SK-N-SH (cell line): ENCODE measurements around the gene GPC5. TPM values are rescaled to one million over a fixed set of nuclear protein-coding genes. Genes with fewer than 3 reads are reported as not detected.

Experiments used
- CTCF ChIA-PET: fragments of 300-600, 350-600 bp; formaldehyde crosslinking; extraction: SDS; loops from one replicate; lab custom pipeline; 2021; lab: Yijun Ruan, JAX
- POLR2A ChIA-PET: fragments of 350-600 bp; sonication (Branson Sonifier 250); formaldehyde crosslinking; extraction: SDS; loops from one replicate; lab custom pipeline; 2020; ENCODE audit warnings: antibody characterized with exemption, inconsistent platforms; lab: Yijun Ruan, JAX
- DNase-seq: peaks from one replicate; pipeline ENCODE4 v3.0.0; 2012
- H2AFZ ChIP-seq: fragments of 200-600 bp; sonication (generic); 2 replicates; pipeline ENCODE4 v1.8.1; 2016; ENCODE audit warnings: antibody characterized with exemption, mild to moderate bottlenecking, low read depth
- H3F3A ChIP-seq: fragments of 200-600 bp; sonication (generic); replicated peaks from 2 replicates; pipeline ENCODE3; 2016; ENCODE audit warnings: antibody characterized with exemption, mild to moderate bottlenecking; ENCODE audit not compliant: insufficient read depth
- H3K27ac ChIP-seq, 2 experiments: fragments of 200-500 bp in 1 of 2; fragments of 200-600 bp in 1 of 2; sonication (Bioruptor generic) in 1 of 2; sonication (generic), shearing (Covaris generic) in 1 of 2; 2 replicates each; pipeline versions ENCODE4 v1.5.1 to v1.6.1; 2014 to 2016; ENCODE audit warnings: low read depth in 2 of 2, inconsistent platforms in 1 of 2, low read length in 1 of 2, mild to moderate bottlenecking in 1 of 2, mixed read lengths in 1 of 2
- H3K27me3 ChIP-seq: fragments of 200-600 bp; sonication (generic), shearing (Covaris generic); 2 replicates; pipeline ENCODE4 v1.6.1; 2016; ENCODE audit warnings: mixed run types; ENCODE audit not compliant: insufficient read depth
- H3K36me3 ChIP-seq, 2 experiments: fragments of 200-500 bp in 1 of 2; fragments of 200-600 bp in 1 of 2; sonication (Bioruptor generic) in 1 of 2; sonication (generic) in 1 of 2; replicated peaks in 1 of 2; 2 replicates each; pipeline versions ENCODE3 to v1.5.1; 2014 to 2016; ENCODE audit warnings: low read length in 1 of 2, mild to moderate bottlenecking in 1 of 2; ENCODE audit not compliant: insufficient read depth in 2 of 2, control insufficient read depth in 1 of 2
- H3K4me1 ChIP-seq, 2 experiments: fragments of 200-500 bp in 1 of 2; fragments of 200-600 bp in 1 of 2; sonication (Bioruptor generic) in 1 of 2; sonication (generic), shearing (Covaris generic) in 1 of 2; 2 replicates each; pipeline versions ENCODE4 v1.5.1 to v1.6.1; 2014 to 2016; ENCODE audit warnings: low read depth in 1 of 2, low read length in 1 of 2, mixed run types in 1 of 2; ENCODE audit not compliant: insufficient read depth in 2 of 2, control insufficient read depth in 1 of 2
- H3K4me2 ChIP-seq: fragments of 200-600 bp; sonication (generic), shearing (Covaris generic); 2 replicates; pipeline ENCODE4 v1.6.1; 2017; ENCODE audit warnings: mixed run types
- H3K4me3 ChIP-seq, 2 experiments: fragments of 200-500 bp in 1 of 2; fragments of 200-600 bp in 1 of 2; sonication (Bioruptor generic) in 1 of 2; sonication (generic), shearing (Covaris generic) in 1 of 2; 2 replicates each; pipeline versions ENCODE4 v1.5.1 to v1.8.1; 2014 to 2016; ENCODE audit warnings: low read depth in 2 of 2, inconsistent platforms in 1 of 2, low read length in 1 of 2, mild to moderate bottlenecking in 1 of 2, mixed read lengths in 1 of 2, moderate library complexity in 1 of 2
- H3K79me2 ChIP-seq: fragments of 200-600 bp; sonication (generic); 2 replicates; pipeline ENCODE4 v1.8.1; 2017; ENCODE audit warnings: mild to moderate bottlenecking; ENCODE audit not compliant: insufficient read depth
- H3K9ac ChIP-seq: fragments of 200-600 bp; sonication (generic); 2 replicates; pipeline ENCODE4 v1.6.1; 2017; ENCODE audit warnings: mixed run types
- H3K9me2 ChIP-seq: fragments of 200-600 bp; sonication (generic); 2 replicates; pipeline ENCODE4 v1.6.1; 2017; ENCODE audit warnings: mixed run types
- H3K9me3 ChIP-seq: fragments of 200-600 bp; sonication (generic); 2 replicates; pipeline ENCODE4 v1.6.1; 2017; ENCODE audit warnings: mixed run types, mild to moderate bottlenecking, moderate library complexity
- H4K20me1 ChIP-seq: fragments of 200-600 bp; sonication (generic); 2 replicates; pipeline ENCODE4 v1.6.1; 2017; ENCODE audit warnings: mild to moderate bottlenecking, mixed run types; ENCODE audit not compliant: insufficient read depth
- ELF1 ChIP-seq: IDR thresholded peaks from 2 replicates; pipeline ENCODE4 v1.4.0; 2012
- EP300 ChIP-seq, 2 experiments: IDR thresholded peaks; 2 replicates each; pipeline versions ENCODE4 v1.4.0 to v1.6.1; 2012; ENCODE audit warnings: borderline replicate concordance in 1 of 2, low read depth in 1 of 2, low read length in 1 of 2
- EZH2phosphoT487 ChIP-seq: fragments of 200-600 bp; sonication (generic); IDR thresholded peaks from 2 replicates; pipeline ENCODE4 v1.6.1; 2017; ENCODE audit warnings: low read depth, mixed run types, mild to moderate bottlenecking, antibody characterized with exemption, moderate library complexity, borderline replicate concordance
- FOXJ3 ChIP-seq: sonication (generic); formaldehyde crosslinking; IDR thresholded peaks from 2 replicates; pipeline ENCODE4 v1.5.1; 2020; ENCODE audit warnings: mild to moderate bottlenecking, missing genetic modification reagents
- FOXM1 ChIP-seq: IDR thresholded peaks from 2 replicates; pipeline ENCODE4 v1.4.0; 2012; ENCODE audit warnings: low read depth, mild to moderate bottlenecking
- NFIC ChIP-seq: IDR thresholded peaks from 2 replicates; pipeline ENCODE4 v1.4.0; 2012; ENCODE audit warnings: borderline replicate concordance
- RAD21 ChIP-seq: IDR thresholded peaks from 2 replicates; pipeline ENCODE4 v1.6.1; 2012; ENCODE audit warnings: mild to moderate bottlenecking, low read length
- RCOR1 ChIP-seq: fragments of 150-350 bp; IDR thresholded peaks from 2 replicates; pipeline ENCODE4 v1.6.1; 2017; ENCODE audit warnings: antibody characterized with exemption, low read length
- RFX5 ChIP-seq: IDR thresholded peaks from 2 replicates; pipeline ENCODE4 v1.6.1; 2012; ENCODE audit warnings: mild to moderate bottlenecking, improper control_type of control experiment, low read length
- SIN3A ChIP-seq: IDR thresholded peaks from 2 replicates; pipeline ENCODE4 v1.6.1; 2012; ENCODE audit warnings: low read depth, mild to moderate bottlenecking, low read length, moderate library complexity, borderline replicate concordance
- SMC3 ChIP-seq: IDR thresholded peaks from 2 replicates; pipeline ENCODE4 v1.6.1; 2012; ENCODE audit warnings: low read depth, low read length, improper control_type of control experiment
- TEAD4 ChIP-seq: IDR thresholded peaks from 2 replicates; pipeline ENCODE4 v1.4.0; 2012; ENCODE audit warnings: mild to moderate bottlenecking, borderline replicate concordance; ENCODE audit not compliant: insufficient read depth
- YY1 ChIP-seq: IDR thresholded peaks from 2 replicates; pipeline ENCODE4 v1.4.0; 2012; ENCODE audit warnings: low read depth, mild to moderate bottlenecking
- WGBS: methylation state at CpG from one replicate; pipeline ENCODE4 v1.1.6; 2017; ENCODE audit warnings: low lambda C conversion rate; 5-methylcytosine and 5-hydroxymethylcytosine counted together
- polyA plus RNA-seq, 3 experiments: library from polyadenylated mRNA; depleted of rRNA; stranded (reverse); fragments of >200 nt; gene quantifications; 2 replicates each; pipeline ENCODE4 v1.2.3, GENCODE V29; 2012
- TF ChIP-seq, protein P1 (sequence below): fragments of 150-350 bp; IDR thresholded peaks from 2 replicates; pipeline ENCODE4 v1.6.1; 2017; ENCODE audit warnings: antibody characterized with exemption, low read length, low read depth, borderline replicate concordance
- TF ChIP-seq, protein P2 (sequence below): IDR thresholded peaks from 2 replicates; pipeline ENCODE4 v1.4.0; 2012; ENCODE audit warnings: low read depth, borderline replicate concordance
- TF ChIP-seq, protein P3 (sequence below): fragments of 200-600 bp; sonication (generic); IDR thresholded peaks from 2 replicates; pipeline ENCODE4 v1.6.1; 2017; ENCODE audit warnings: antibody characterized with exemption, mild to moderate bottlenecking, moderate library complexity

Gene GPC5
- polyA plus RNA-seq, 1 of the 3 experiments (the other 2 are of a cell fraction) = 0.03 TPM

DNA sequence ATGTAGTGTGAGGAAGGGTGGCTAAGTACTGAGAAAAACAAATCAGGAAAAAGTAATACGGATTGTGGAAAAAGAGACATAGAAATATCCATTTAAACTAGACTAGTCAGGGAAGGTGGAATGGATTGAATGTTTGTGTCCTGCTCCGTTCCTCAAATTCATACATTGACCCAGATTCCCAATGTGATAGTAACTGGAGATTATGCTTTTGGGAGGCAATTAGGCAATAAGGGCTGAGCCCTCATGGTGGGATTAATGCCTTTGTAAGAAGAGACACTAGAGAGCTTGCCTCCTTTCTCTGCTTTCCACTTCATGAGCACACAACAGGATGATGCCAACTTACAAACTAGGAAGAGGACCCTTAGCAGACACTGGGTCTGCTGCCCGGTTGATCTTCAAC is 1063.0 kb downstream of the GPC5 start:
- Histone ChIP-seq H3F3A (no peaks in the 10 kb centered on the region), H3K27me3 (no peaks in the 10 kb centered on the region), H3K4me3 (no peak overlapping the region), H3K4me1 (no peaks in the 10 kb centered on the region), H3K9me3 (no peaks in the 10 kb centered on the region), H3K9ac (no peak overlapping the region), H3K27ac (no peak overlapping the region), H3K9me2 (no peaks in the 10 kb centered on the region), H3K79me2 (no peaks in the 10 kb centered on the region), H3K4me2 (no peak overlapping the region), H4K20me1 (no peaks in the 10 kb centered on the region), H2AFZ (no peak overlapping the region), H3K36me3 (no peaks in the 10 kb centered on the region)
- ChIA-PET CTCF (no interaction called here), POLR2A (no interaction called here)
- 55% methylated on average over 3 of the region's 3 CpGs for WGBS
- no peak for DNase-seq
- TF ChIP-seq SMC3 (no peak), RAD21 (no peak), EZH2phosphoT487 (no peak), ELF1 (no peak), YY1 (no peak), FOXM1 (no peak), FOXJ3 (CRISPR knock-in tag) (no peak), RCOR1 (no peak), NFIC (no peak), RFX5 (no peak)
- TF ChIP-seq, protein P1, sequence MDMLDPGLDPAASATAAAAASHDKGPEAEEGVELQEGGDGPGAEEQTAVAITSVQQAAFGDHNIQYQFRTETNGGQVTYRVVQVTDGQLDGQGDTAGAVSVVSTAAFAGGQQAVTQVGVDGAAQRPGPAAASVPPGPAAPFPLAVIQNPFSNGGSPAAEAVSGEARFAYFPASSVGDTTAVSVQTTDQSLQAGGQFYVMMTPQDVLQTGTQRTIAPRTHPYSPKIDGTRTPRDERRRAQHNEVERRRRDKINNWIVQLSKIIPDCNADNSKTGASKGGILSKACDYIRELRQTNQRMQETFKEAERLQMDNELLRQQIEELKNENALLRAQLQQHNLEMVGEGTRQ = no peak
- TF ChIP-seq, protein P2, sequence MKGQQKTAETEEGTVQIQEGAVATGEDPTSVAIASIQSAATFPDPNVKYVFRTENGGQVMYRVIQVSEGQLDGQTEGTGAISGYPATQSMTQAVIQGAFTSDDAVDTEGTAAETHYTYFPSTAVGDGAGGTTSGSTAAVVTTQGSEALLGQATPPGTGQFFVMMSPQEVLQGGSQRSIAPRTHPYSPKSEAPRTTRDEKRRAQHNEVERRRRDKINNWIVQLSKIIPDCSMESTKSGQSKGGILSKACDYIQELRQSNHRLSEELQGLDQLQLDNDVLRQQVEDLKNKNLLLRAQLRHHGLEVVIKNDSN = no peak
- TF ChIP-seq, protein P3, sequence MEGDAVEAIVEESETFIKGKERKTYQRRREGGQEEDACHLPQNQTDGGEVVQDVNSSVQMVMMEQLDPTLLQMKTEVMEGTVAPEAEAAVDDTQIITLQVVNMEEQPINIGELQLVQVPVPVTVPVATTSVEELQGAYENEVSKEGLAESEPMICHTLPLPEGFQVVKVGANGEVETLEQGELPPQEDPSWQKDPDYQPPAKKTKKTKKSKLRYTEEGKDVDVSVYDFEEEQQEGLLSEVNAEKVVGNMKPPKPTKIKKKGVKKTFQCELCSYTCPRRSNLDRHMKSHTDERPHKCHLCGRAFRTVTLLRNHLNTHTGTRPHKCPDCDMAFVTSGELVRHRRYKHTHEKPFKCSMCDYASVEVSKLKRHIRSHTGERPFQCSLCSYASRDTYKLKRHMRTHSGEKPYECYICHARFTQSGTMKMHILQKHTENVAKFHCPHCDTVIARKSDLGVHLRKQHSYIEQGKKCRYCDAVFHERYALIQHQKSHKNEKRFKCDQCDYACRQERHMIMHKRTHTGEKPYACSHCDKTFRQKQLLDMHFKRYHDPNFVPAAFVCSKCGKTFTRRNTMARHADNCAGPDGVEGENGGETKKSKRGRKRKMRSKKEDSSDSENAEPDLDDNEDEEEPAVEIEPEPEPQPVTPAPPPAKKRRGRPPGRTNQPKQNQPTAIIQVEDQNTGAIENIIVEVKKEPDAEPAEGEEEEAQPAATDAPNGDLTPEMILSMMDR = no peak

DNA sequence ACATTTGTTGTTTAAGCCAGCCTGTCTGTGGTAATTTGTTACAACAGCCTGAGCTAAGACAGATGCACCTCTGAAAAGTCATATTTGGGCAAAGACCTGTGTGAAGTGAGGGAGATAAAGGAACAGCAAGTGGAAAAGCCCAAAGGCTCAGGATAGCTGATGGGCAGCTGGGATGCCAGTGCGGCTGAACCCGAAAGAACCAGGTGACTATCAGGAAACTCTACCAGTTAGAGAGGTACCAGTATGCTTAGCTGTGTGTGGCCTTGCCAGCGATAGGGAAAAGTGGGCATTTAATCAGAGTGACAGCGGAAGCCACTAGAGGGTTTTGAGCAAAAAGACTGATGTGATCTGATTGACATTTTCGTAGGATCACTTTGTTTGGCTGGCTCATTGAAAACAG is 1063.4 kb downstream of the GPC5 start:
- no peaks in the 10 kb centered on the region for H4K20me1 ChIP-seq
- H3K9me2 ChIP-seq = no peaks in the 10 kb centered on the region
- H2AFZ ChIP-seq = no peak overlapping the region
- H3K9me3 ChIP-seq = no peaks in the 10 kb centered on the region
- no peaks in the 10 kb centered on the region for H3K79me2 ChIP-seq
- POLR2A ChIA-PET = no interaction called here
- DNase-seq = no peak
- TF ChIP-seq SIN3A (no peak), EZH2phosphoT487 (no peak), EP300 (IDR thresholded peaks at IDR 0.05; ENCODE audit: borderline replicate concordance in 1 of 2, low read depth in 1 of 2, low read length in 1 of 2) (no peak), TEAD4 (no peak), RFX5 (no peak)
- no peaks in the 10 kb centered on the region for H3K36me3 ChIP-seq
- no peak overlapping the region for H3K27ac ChIP-seq
- no peaks in the 10 kb centered on the region for H3K4me1 ChIP-seq
- H3K4me2 ChIP-seq = no peak overlapping the region
- no peak overlapping the region for H3K4me3 ChIP-seq
- no peak overlapping the region for H3K9ac ChIP-seq
- CTCF ChIA-PET = no interaction called here
- WGBS = 67% methylated on average over 5 of the region's 5 CpGs
- no peaks in the 10 kb centered on the region for H3K27me3 ChIP-seq
- H3F3A ChIP-seq = no peaks in the 10 kb centered on the region
